Measurements from ENCODE around the gene PRRT1.
"Not testable (repeated sequence)": the region's sequence is repeated elsewhere in the genome, so short reads cannot be mapped to it uniquely, and the experiment has no call there.

Gene PRRT1

DNA sequence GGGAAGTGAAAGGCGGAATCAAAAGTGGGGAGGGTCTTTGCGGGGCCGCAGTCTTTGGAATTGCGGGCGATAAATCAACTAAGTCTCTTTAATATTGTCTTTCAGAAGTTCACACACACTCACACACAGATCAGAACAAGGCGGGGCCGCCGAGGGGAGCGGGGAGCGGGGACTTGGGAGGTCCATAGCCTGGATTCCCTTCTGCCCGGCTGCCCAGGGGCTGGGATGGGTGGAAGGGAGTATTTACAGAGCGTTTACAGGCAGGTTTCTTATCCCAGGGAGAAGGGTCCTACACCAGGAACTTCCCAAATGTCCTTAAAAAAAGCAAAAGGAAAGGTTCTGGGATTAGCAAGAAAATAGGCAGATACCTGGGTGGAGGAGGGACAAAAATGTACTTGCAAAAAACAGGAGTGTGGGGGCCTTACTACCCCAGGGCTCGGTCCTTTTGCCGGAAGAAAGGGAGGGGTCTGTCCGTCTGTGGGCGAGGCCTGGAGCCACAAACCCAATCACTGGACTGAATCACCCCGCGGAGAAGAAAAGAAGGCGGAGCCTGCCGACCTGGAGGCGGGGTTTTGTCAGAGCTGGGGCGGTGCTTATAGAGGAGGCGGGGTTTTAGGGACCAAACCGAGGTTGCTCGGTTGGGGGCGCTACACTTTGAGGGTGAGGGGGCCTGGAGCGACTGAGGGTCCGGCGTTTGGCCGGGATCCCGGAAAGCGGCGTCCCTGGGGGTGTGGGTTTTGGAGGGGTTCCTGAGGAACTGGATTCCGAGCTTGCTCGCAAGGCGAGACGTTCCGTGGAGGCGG is 3.2 kb downstream of the PRRT1 start:
- no peak overlapping the region for H3K27ac ChIP-seq (ENCODE audit: poor library complexity, severe bottlenecking)
- peaks cover 6% of the 10 kb centered on the region for H3K4me1 ChIP-seq (ENCODE audit: insufficient read depth, poor library complexity, severe bottlenecking)
- ATAC-seq (ENCODE audit: low read depth) (peak; percentile 71), DNase-seq (ENCODE audit: low spot score) (no peak)
- H3K4me3 ChIP-seq (ENCODE audit: severe bottlenecking): peak overlapping the region; percentile 20
- H3K36me3 ChIP-seq (ENCODE audit: low read depth): no peaks in the 10 kb centered on the region
- H3K9me3 ChIP-seq (ENCODE audit: severe bottlenecking): no peaks in the 10 kb centered on the region
- no peaks in the 10 kb centered on the region for H3K27me3 ChIP-seq (ENCODE audit: insufficient read depth, poor library complexity, severe bottlenecking)
- TF ChIP-seq, protein P1, sequence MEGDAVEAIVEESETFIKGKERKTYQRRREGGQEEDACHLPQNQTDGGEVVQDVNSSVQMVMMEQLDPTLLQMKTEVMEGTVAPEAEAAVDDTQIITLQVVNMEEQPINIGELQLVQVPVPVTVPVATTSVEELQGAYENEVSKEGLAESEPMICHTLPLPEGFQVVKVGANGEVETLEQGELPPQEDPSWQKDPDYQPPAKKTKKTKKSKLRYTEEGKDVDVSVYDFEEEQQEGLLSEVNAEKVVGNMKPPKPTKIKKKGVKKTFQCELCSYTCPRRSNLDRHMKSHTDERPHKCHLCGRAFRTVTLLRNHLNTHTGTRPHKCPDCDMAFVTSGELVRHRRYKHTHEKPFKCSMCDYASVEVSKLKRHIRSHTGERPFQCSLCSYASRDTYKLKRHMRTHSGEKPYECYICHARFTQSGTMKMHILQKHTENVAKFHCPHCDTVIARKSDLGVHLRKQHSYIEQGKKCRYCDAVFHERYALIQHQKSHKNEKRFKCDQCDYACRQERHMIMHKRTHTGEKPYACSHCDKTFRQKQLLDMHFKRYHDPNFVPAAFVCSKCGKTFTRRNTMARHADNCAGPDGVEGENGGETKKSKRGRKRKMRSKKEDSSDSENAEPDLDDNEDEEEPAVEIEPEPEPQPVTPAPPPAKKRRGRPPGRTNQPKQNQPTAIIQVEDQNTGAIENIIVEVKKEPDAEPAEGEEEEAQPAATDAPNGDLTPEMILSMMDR (IDR thresholded peaks at IDR 0.05; ENCODE audit: poor library complexity, severe bottlenecking): peak; percentile 49

DNA sequence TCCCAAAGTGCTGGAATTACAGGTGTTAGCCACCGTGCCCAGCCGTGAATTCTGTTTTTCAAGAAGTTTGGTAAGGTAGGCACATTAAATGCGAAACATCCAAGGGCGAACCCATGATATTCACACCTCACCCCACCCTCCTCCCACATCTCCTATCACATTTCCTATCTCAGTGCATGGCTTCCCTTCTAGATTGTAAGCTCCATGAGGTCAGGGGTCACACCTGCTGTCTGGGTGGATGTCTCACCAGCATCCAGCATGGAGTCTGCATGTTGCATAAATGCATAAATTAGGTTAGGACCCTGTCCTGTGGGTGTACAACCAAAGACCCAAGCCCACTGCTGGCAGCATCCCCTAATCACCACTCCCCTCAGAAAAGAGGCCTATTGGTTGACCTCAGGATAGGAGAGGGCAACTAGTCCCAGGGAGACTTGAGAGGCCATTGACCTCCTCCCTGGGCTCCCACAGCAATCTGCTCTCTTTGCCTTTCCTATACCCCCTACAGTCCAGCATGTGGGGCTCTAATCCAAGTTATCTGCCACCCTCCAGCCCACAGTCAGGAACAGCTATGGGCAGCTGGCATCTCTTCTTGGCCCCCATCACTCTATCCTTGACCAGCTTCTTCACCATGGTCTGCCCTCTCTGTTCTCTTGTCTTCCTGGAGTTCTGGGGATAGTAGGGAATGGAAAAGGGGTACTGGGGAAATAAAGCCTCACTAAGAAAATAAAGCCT is 4.2 kb downstream of the PRRT1 start:
- Histone ChIP-seq H3K27me3 (ENCODE audit: insufficient read depth, poor library complexity, severe bottlenecking) (no peaks in the 10 kb centered on the region), H3K4me1 (ENCODE audit: insufficient read depth, poor library complexity, severe bottlenecking) (peaks cover 6% of the 10 kb centered on the region), H3K36me3 (ENCODE audit: low read depth) (no peaks in the 10 kb centered on the region), H3K9me3 (ENCODE audit: severe bottlenecking) (no peaks in the 10 kb centered on the region), H3K27ac (ENCODE audit: poor library complexity, severe bottlenecking) (no peak overlapping the region), H3K4me3 (ENCODE audit: severe bottlenecking) (no peak overlapping the region)
- no peak for DNase-seq (ENCODE audit: low spot score)
- ATAC-seq (ENCODE audit: low read depth): no peak
- TF ChIP-seq, protein P1 (IDR thresholded peaks at IDR 0.05; ENCODE audit: poor library complexity, severe bottlenecking): no peak

DNA sequence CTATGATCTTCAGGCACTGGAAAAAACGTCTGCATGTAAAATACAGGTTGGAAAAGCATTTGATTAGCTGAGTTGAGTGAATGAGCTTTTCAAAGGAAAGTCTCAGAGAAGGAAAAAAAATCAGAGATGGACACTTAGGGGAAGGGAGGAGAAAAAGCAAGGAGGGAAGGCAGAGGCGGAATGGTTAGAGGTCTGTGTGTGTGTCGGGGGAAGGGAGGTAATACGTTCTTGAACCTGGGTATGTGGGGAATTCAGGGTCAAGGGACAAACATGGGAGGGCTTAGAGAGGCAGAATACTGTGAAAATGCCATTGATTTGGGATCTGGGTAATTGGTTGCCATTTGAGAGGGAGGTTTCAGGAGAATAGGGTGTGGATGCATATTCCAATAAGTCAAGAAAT is 5.1 kb downstream of the PRRT1 start:
- no peaks in the 10 kb centered on the region for H3K27me3 ChIP-seq (ENCODE audit: insufficient read depth, poor library complexity, severe bottlenecking)
- ATAC-seq (ENCODE audit: low read depth) (no peak), DNase-seq (ENCODE audit: low spot score) (no peak)
- TF ChIP-seq, protein P1 (IDR thresholded peaks at IDR 0.05; ENCODE audit: poor library complexity, severe bottlenecking): no peak
- no peak overlapping the region for H3K27ac ChIP-seq (ENCODE audit: poor library complexity, severe bottlenecking)
- H3K4me3 ChIP-seq (ENCODE audit: severe bottlenecking): no peak overlapping the region
- no peaks in the 10 kb centered on the region for H3K4me1 ChIP-seq (ENCODE audit: insufficient read depth, poor library complexity, severe bottlenecking)
- no peaks in the 10 kb centered on the region for H3K9me3 ChIP-seq (ENCODE audit: severe bottlenecking)
- no peaks in the 10 kb centered on the region for H3K36me3 ChIP-seq (ENCODE audit: low read depth)

DNA sequence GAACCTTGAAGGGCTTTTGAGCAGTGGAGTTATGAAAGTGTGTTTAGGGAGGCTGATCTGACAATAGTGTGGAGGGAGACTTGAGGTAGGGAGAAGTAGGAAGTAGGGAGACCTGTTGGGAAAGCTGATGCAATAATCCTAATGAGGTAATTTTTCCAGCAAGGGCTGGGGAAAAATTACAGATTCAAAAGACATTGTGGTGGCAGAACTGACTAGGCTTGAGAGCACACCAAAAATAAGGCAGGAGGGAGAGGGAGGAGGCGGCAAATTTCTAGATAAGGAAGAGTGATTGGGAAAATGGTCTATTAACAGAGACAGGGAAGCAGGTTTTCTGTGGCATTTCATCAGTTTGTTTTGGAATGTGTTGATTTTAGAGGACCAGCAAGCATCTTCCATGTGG is 5.5 kb downstream of the PRRT1 start:
- no peak for ATAC-seq (ENCODE audit: low read depth)

DNA sequence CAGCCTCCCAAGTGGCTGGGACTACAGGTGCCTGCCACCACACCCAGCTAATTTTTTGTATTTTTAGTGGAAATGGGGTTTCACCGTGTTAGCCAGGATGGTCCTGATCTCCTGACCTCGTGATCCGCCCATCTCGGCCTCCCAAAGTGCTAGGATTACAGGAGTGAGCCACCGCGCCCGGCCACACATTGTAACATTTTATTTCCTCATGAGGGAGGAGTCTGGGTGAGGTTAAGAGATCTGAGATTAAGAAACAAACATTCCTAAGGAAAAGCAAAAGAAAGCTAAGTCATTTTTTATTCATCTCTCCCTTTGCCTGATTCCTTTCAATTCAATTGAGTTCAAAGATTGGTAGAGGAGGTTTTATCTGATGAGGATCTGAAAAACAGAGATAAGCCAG is 7.5 kb downstream of the PRRT1 start:
- H3K4me1 ChIP-seq (ENCODE audit: insufficient read depth, poor library complexity, severe bottlenecking); ATAC-seq (ENCODE audit: low read depth); DNase-seq (ENCODE audit: low spot score); H3K27me3 ChIP-seq (ENCODE audit: insufficient read depth, poor library complexity, severe bottlenecking); H3K9me3 ChIP-seq (ENCODE audit: severe bottlenecking); H3K4me3 ChIP-seq (ENCODE audit: severe bottlenecking); H3K27ac ChIP-seq (ENCODE audit: poor library complexity, severe bottlenecking); H3K36me3 ChIP-seq (ENCODE audit: low read depth): not testable (repeated sequence)

More for the DNA sequence above, 5.5 kb downstream of the PRRT1 start:
- no peaks in the 10 kb centered on the region for H3K27me3 ChIP-seq (ENCODE audit: insufficient read depth, poor library complexity, severe bottlenecking)
- no peak overlapping the region for H3K27ac ChIP-seq (ENCODE audit: poor library complexity, severe bottlenecking)
- H3K4me3 ChIP-seq (ENCODE audit: severe bottlenecking): no peak overlapping the region
- TF ChIP-seq, protein P1 (IDR thresholded peaks at IDR 0.05; ENCODE audit: poor library complexity, severe bottlenecking): no peak
- H3K9me3 ChIP-seq (ENCODE audit: severe bottlenecking): no peaks in the 10 kb centered on the region
- no peaks in the 10 kb centered on the region for H3K4me1 ChIP-seq (ENCODE audit: insufficient read depth, poor library complexity, severe bottlenecking)
- no peaks in the 10 kb centered on the region for H3K36me3 ChIP-seq (ENCODE audit: low read depth)
- no peak for DNase-seq (ENCODE audit: low spot score)
